Ovary (tissue), 9 donors: ENCODE results near the gene AFF2. TPM values are rescaled to one million over a fixed set of nuclear protein-coding genes. Genes with fewer than 3 reads are reported as not detected.

Experiments
- DNase-seq, 5 donors: peaks; one replicate each; pipeline ENCODE4 v3.0.0-alpha.2; 2019 to 2020
- H3K27ac ChIP-seq, 2 donors: fragments of 200-600 bp; one replicate each; pipeline versions ENCODE4 v1.5.1 to v1.8.0; 2019 to 2022
- H3K27me3 ChIP-seq: fragments of 200-600 bp; one replicate; pipeline ENCODE4 v1.8.0; 2022
- H3K36me3 ChIP-seq: fragments of 200-600 bp; sonication (generic); one replicate; pipeline ENCODE4 v1.5.1; 2019
- H3K4me1 ChIP-seq: one replicate; pipeline ENCODE4 v1.8.1; 2013; ENCODE audit warnings: mild to moderate bottlenecking, moderate library complexity; ENCODE audit not compliant: insufficient read depth
- H3K4me3 ChIP-seq: fragments of 200-600 bp; sonication (generic); one replicate; pipeline ENCODE4 v1.5.1; 2017
- H3K9me3 ChIP-seq, 2 donors: fragments of 200-600 bp in 1 of 2; sonication (generic) in 1 of 2; one replicate each; pipeline versions ENCODE4 v1.5.1 to v1.8.1; 2013 to 2019; ENCODE audit warnings: mild to moderate bottlenecking in 1 of 2, moderate library complexity in 1 of 2
- EP300 ChIP-seq: sonication (generic); formaldehyde crosslinking; IDR thresholded peaks from one replicate; pipeline ENCODE4 v1.6.1; 2017; ENCODE audit warnings: antibody characterized with exemption
- POLR2A ChIP-seq: fragments of 450-650 bp; IDR thresholded peaks from one replicate; pipeline ENCODE4 v1.6.1; 2017; ENCODE audit warnings: antibody characterized with exemption, mild to moderate bottlenecking, moderate library complexity
- WGBS, 3 donors: extraction: QIAGEN DNeasy Blood & Tissue Kit in 1 of 3; methylation state at CpG; one replicate each; pipeline versions ENCODE4 v1.1.5 to v1.1.7; 2013 to 2017; 5-methylcytosine and 5-hydroxymethylcytosine counted together
- intact Hi-C, 4 donors: fragments of 100-400 bp; cut with DNase I; formaldehyde crosslinking; loops; one replicate each; pipeline versions ENCODE4 v1.11.0 to v1.15.1; 2022 to 2023
- polyA plus RNA-seq, 2 donors: library from polyadenylated mRNA; stranded (reverse); fragments of 200-250 nt in 1 of 2; fragments of 350-450 nt in 1 of 2; fragmentation: Illumina TruSeq in 1 of 2; extraction: RNeasy Lipid Tissue Mini Kit (QIAGEN cat#74804) in 1 of 2; gene quantifications; one replicate each; pipeline ENCODE4 v1.2.3, GENCODE V29; 2013 to 2014
- total RNA-seq, 7 donors: library from RNA; depleted of rRNA in 2 of 7; stranded (reverse); fragments of >200 nt in 2 of 7; fragmentation: NEBNext Ultra II Directional in 3 of 7; extraction: Animal tissue kit (Norgen Biotek cat#: 25700) in 3 of 7; gene quantifications; one replicate each; pipeline versions ENCODE4 v1.1.0 to v1.2.4, GENCODE V29; 2016 to 2023
- TF ChIP-seq, protein P1 (sequence below), 3 donors: fragments of 450-650 bp in 2 of 3; fragments of 200-600 bp in 1 of 3; IDR thresholded peaks; one replicate each; pipeline versions ENCODE4 v1.5.1 to v1.8.0; 2016 to 2022; ENCODE audit warnings: antibody characterized with exemption in 3 of 3, mild to moderate bottlenecking in 1 of 3
- donor health status: DM: no; HTN: no; CAD: no; lungs with moderate emphysema.
- donor health status: DM: no; HTN: no; CAD: no.
- donor health status: Bipolar disorder and iron deficiency.
- donor health status: DM: yes; HTN: yes; CAD: no.
- donor health status: DM: no; HTN: no; CAD: no.
- donor health status: DM: yes; HTN: yes; CAD: no.

Gene AFF2
- total and polyA plus RNA-seq, 9 donors, result 1.3 to 12.3 (median 4.6) TPM

DNA sequence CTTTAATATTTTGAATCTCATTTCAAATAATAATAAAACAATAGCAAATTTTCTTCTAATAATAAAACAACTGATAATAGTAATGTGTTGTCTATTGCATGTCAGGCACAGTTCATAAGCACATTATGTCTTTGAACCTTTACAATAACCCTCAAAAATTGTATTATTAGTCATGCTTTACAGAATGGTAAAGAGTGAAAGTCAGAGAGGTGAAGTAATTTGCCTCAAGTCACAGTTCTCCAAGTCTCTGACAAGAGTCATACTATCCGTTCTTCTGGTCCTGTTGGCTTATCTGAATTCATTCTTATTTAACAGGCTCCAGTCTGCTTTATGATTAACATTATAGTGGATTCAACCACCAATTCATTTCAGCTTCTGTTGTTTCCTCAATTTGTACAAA lies 313.0 kb downstream of the AFF2 start:
- H3K36me3 ChIP-seq, result no peaks in the 10 kb centered on the region
- 73 to 96% (median 82%) methylated on average over 1 of the region's 1 CpG for WGBS, 3 donors
- TF ChIP-seq POLR2A (no peak), EP300 (no peak)
- TF ChIP-seq, protein P1, sequence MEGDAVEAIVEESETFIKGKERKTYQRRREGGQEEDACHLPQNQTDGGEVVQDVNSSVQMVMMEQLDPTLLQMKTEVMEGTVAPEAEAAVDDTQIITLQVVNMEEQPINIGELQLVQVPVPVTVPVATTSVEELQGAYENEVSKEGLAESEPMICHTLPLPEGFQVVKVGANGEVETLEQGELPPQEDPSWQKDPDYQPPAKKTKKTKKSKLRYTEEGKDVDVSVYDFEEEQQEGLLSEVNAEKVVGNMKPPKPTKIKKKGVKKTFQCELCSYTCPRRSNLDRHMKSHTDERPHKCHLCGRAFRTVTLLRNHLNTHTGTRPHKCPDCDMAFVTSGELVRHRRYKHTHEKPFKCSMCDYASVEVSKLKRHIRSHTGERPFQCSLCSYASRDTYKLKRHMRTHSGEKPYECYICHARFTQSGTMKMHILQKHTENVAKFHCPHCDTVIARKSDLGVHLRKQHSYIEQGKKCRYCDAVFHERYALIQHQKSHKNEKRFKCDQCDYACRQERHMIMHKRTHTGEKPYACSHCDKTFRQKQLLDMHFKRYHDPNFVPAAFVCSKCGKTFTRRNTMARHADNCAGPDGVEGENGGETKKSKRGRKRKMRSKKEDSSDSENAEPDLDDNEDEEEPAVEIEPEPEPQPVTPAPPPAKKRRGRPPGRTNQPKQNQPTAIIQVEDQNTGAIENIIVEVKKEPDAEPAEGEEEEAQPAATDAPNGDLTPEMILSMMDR (IDR thresholded peaks at IDR 0.05), result no peak
- H3K9me3 ChIP-seq, result no peaks in the 10 kb centered on the region
- no peaks in the 10 kb centered on the region for H3K27me3 ChIP-seq
- no peak for DNase-seq
- no peaks in the 10 kb centered on the region for H3K4me1 ChIP-seq
- no peak overlapping the region for H3K4me3 ChIP-seq
- intact Hi-C loops, result no loop called here
- no peak overlapping the region for H3K27ac ChIP-seq

DNA sequence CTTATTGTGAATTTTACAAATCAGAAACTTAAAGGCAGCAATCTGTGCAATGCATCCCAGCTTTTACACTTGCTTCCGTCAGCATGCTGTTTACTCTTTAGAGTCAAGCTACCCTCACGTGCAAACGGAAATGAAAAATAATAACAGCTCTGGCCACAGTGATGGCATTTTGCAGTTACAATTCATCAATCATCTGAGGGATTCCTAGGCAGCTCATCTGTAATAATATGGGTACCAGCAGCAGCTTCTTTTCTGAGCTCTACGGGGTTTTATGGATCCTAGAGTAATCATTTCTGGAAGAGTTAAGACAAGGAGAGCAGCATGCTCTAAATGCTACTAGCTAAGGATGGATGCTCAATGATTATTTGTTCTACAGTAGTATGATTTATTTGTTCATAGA lies 313.6 kb downstream of the AFF2 start:
- no peak overlapping the region for H3K27ac ChIP-seq
- no peaks in the 10 kb centered on the region for H3K27me3 ChIP-seq
- H3K4me3 ChIP-seq, result no peak overlapping the region
- WGBS, 3 donors, result 66 to 73% (median 70%) methylated on average over 4 of the region's 4 CpGs
- no peak for DNase-seq
- intact Hi-C loops, result no loop called here
- TF ChIP-seq POLR2A (no peak), EP300 (no peak)
- TF ChIP-seq, protein P1 (IDR thresholded peaks at IDR 0.05), result no peak
- no peaks in the 10 kb centered on the region for H3K36me3 ChIP-seq
- H3K4me1 ChIP-seq, result no peaks in the 10 kb centered on the region
- H3K9me3 ChIP-seq, result no peaks in the 10 kb centered on the region

DNA sequence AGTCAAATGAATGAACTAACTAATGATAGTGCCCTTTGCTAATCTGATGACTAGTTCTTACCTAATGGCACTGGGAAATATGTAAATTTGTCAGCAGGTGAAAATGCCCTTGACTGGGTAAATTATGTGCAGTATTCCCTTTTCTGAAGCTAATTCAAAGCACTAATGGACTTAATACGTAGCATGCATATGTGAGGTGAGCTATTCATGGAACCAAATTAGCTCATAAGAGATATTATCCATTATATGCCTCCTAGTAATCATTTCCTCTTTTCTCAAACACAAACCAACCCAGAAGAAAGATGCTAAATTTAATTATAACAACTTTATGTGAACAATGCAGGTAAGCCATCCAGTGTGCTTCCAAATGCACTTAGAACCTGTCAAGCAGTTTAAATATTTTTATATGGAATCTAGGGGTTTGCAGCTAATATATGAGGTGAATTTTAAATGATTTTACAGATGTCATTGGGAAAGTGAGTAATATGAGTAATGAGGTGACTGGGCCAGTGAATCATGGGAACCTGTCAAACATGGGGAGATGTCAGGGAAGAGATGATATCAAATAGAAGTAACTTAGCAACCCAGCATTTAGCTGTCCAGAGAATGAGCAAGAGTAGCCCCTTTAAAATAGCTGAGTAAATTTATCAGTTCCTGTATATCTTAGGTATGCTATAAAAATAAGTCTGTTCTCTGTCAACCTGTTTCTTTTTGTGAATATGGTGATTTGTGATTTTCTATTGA lies 315.0 kb downstream of the AFF2 start:
- Histone ChIP-seq H3K27me3 (no peaks in the 10 kb centered on the region), H3K4me1 (no peaks in the 10 kb centered on the region), H3K36me3 (no peaks in the 10 kb centered on the region), H3K4me3 (no peak overlapping the region), H3K27ac (no peak overlapping the region), H3K9me3 (no peaks in the 10 kb centered on the region)
- TF ChIP-seq EP300 (no peak), POLR2A (no peak)
- TF ChIP-seq, protein P1 (IDR thresholded peaks at IDR 0.05), result no peak
- no peak for DNase-seq
- intact Hi-C loops, result no loop called here
- WGBS, 3 donors, result 60 to 78% (median 71%) methylated on average over 1 of the region's 1 CpG

DNA sequence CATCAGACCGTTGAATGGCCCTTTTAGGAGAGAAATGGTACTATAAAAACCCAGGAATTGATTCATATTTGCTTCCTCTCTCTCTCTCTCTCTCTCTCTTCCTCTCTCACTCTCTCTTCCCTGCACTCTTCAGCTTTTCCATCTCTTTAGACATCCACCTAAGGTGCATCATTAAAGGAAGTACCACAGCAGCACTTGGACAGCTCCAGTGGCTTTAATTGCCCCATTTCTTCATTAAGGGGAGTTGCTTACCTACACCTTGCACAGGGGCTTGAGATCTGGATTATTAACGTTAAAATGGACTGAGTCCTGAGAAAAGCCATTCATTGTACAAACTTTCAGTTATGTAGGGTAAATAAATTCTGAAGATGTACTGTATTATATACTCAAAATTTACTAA lies 323.6 kb downstream of the AFF2 start:
- 34 to 54% (median 39%) methylated on average over 2 of the region's 2 CpGs for WGBS, 3 donors

More for the DNA sequence above, 323.6 kb downstream of the AFF2 start:
- Histone ChIP-seq H3K27me3 (no peaks in the 10 kb centered on the region), H3K27ac (no peak overlapping the region), H3K9me3 (no peaks in the 10 kb centered on the region), H3K4me1 (no peaks in the 10 kb centered on the region), H3K4me3 (no peak overlapping the region), H3K36me3 (no peaks in the 10 kb centered on the region)
- intact Hi-C loops, result loop anchor here in 1 of 4 donors (10.0 kb wide), 1 partner anchor 309 kb away; no protein-coding TSS in a partner anchor
- TF ChIP-seq, protein P1 (IDR thresholded peaks at IDR 0.05), result no peak
- TF ChIP-seq POLR2A, result no peak
- no peak for TF ChIP-seq EP300
- no peak for DNase-seq
